Activated T-helper 9 cell treated with anti-CD3 and anti-CD28 coated beads, Interleukin-2, amount 50 U/mL, for 16 hours (primary cell): ENCODE data around the gene IGHMBP2.
"Not testable (repeated sequence)": the region's sequence is repeated elsewhere in the genome, so short reads cannot be mapped to it uniquely, and the experiment has no call there.

Experiments
- DNase-seq: peaks from one replicate; pipeline ENCODE4 v3.0.0-alpha.2; 2020; ENCODE audit warnings: low read depth

IGHMBP2 gene

DNA sequence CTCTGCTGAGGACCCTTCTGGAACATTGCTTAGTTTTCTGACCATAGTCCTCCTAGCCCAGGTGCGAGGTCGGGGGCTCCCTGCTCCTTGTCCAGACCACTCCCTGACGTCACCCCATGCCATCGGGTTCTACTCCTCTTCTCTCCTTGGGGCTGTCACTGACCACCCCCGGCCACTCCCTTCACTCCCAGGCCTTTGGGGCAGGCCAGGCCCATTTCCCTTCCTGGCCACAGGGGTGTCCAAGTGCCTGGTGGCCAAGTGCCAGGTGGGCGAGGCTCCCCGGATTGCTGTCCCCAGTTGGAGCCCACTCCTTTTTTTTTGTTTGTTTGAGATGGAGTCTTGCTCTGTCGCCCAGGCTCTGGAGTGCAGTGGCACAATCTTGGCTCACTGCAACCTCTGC is 57.6 kb downstream of the IGHMBP2 start:
- no peak for DNase-seq

DNA sequence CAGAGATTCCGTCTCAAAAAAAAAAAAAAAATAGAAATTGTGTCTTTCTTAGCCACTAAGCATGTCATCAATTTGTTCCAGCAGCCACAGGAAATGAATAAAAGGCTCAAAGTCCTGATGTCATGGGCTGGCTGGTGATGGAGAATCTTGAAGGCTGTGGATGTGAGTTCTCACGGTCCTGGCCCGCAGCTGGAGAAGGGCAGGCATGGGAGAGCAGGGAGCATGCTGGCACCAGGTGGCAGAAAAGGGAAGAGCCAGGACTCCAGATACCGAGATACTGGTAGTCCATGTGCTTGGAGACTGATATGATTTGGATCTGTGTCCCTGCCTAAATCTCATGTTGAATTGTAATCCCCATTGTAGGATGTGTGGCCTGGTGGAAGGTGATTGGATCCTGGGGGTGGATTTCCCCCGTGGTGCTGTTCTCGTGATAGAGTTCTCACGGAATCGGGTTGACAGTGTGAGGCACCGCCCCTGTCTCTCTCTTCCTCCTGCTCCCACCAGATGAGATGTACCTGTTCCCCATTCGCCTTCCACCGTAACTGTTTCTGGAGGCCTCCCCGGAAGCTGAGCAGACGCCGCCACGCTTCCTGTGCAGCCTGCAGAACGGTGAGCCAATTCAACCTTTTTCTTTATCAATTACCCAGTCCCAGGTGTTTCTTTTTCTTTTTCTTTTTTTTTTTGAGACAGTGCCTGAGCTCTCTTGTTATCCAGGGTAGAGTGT is 59.0 kb downstream of the IGHMBP2 start:
- DNase-seq, result no peak

DNA sequence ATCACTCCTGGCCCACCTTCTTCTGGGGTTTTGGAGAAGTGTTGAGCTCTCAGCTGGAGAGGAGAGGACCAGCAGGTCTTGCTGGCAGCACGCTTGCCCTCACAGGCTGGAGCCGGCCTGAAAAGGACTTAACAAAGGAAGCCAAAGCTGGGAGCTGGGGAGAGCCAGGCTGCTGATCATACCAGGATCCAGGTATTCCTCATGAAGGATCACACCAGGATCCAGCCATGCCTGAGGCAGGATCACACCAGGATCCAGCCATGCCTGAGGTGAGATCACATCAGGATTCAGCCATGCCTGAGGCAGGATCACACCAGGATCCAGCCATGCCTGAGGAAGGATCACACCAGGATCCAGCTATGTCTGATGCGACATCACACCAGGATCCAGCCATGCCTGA is 60.1 kb downstream of the IGHMBP2 start:
- DNase-seq, result no peak

DNA sequence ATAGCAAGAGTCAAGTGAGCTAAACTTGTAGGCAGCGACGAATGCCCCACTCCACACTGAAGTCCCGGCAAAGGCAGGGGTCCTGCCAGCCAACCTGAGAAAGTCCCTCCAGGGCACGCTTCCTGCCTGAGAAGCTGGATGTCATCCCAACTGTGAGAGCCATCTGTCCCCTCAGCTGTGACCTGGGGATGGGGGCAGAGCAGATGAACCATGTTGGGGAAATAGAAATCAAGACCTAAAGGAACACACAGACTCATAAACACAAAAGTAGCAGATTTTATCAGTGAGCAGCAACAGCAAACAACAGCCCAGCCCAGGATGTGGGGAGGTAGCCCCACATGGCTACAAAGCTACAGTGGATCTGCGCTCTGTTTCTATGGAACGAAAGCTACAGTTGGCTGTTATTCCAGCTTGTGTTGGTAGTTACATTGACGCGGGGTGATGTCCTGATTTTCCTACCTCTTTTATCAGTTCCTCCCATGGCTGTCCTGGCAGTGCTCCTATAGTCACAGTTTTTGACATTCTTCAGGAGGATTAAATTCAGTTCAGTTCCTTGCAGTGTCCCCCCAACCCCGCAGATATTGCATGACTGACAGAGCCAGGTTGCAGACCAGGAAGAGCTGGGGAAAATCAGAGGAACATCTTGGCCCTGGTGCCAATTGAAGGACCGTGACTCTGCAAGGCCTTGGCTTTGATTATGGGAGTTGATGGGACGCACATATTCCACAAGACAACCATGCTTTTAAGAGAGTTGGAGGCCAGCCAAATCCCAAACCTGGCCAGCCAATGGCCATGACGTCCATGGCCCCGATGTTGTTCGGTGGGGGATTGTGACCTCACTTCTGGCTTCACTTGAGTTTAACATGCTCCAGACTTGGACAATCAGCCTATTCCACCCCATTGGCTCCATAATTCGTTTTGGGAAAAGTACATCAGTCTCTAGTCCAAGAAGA is 62.5 kb downstream of the IGHMBP2 start:
- DNase-seq, result no peak

DNA sequence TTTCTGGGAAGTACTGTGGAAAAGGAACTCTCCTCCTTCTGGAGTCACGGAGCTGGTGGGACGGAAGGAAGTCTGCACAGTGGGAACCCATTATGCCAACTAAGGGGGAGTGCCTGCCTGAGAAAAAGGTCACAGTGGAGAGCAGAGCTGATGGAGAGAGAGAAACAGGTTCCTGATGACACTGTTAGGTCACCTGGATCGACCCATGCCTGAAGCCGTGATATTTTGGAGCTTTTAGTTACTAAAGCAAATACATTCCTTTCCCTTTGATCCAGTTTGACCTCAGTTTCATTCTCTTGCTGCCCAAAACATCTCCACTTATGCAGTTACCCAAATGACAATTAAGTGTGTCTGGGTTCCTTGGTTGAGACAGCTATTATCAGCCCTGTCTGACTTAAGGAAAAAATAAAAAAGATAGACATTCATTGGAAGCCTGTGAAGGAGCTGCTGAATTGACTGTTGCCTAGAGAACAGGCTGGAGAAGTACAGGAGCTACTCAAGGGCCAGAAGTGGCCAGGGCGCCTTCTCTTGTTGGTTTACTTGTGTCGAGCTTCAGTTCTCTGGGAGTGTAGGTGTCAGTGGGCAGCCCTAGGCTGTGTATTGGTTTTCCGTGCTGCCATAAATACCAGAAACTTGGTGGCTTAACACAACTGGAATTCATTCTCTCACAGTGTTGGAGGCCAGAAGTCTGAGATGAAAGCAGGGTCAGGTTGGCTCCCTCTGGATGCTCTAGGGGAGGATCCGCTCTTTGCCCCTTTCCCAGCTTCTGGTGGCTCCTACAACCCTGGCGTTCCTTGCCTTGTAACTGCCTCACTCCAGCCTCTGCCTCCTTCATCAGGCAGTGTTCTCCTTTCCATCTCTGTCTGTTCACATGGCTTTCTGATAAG is 63.4 kb downstream of the IGHMBP2 start:
- no peak for DNase-seq

DNA sequence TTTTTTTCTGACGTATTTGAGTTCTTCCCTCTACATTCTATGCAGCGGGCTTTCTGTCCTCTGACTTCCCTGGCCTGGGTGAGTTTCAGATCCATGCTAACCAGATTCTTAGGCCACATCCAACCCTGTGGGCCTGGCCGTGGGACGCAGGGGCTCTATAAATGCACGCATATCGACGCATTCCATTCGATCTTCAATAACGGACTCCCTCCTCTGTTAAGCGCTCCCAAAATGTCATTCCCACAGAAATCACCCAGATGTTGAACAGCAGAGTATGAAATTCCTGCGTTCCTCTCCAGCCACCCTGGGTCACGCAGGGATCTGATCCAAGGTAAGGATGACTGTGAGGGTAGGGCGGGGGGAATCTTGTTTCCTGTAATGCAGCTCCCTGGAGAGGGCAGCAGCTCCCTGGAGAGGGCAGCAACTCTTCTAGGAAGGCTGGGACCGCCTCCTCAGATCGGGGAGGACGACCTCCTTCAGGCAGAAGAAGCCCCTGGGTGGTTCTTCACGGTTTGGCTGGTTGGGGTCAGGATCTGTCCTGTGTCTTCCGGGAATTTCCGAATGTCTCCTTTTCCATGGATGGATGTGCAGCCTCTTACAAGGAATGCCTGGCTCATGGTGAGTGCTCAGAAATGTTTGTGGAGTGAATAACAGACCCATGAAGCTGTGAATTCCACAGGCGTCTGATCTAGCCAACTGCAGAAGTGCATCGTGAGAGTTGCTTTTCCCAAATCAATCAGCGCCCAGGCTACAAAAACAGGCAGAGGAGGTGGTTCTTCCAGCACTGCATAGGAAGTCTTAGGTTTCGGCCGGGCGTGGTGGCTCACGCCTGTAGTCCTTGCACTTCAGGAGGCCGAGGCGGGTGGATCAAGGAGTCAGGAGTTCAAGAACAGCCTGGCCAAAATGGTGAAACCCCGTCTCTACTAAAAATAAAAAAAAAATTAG is 64.9 kb downstream of the IGHMBP2 start:
- DNase-seq, result no peak

DNA sequence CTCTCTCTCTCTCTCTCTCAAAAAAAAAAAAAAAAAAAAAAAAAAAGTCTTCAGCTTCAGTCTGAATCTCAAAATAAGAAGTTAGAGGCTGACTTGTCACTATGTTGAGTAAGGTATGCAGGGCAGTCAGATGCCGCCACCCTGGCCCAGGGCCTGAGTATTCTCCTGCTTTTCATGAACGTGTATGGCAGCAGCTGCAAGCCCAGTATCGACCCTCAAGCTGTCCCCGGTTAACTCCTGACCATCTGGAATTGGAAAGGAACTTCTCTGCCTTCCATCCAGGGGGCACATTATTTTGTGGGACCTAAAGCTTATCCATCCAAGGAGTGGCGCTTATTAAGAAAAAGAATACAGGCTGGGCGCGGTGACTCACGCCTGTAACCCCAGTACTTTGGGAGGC is 65.7 kb downstream of the IGHMBP2 start:
- DNase-seq, result no peak

DNA sequence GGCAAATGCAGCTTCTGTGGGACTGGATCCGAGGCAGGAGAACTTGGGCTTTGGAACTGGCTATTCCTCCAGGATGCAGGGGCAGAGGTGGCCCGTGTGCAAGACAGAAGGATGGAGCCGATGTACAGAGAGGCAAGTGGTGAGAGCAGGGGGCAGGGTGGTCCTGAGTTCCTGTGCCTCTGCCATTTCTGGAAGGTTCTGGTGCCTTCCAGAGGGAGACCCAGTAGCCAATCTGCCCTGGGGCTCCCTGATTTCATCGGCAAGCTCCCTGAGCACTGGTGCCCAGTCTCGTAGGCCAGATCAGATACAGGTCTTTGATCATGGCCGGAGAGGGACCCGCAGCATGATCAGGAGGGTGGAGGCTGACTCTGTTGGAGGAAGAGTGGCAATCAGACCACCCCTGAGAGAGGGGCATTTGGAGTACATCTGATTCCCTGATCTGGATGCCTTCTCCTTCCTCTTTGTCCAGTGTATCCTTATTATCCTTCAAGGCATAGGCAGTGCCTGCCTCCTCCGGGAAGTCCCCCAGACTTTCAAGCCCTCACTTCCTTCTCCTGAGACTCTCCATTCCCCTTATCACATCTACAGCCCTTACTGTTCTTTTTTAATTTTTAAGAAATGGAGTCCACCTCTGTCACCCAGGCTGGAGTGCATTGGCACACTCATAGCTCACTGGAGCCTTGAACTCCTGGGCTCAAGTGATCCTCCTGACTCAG is 67.4 kb downstream of the IGHMBP2 start:
- no peak for DNase-seq

DNA sequence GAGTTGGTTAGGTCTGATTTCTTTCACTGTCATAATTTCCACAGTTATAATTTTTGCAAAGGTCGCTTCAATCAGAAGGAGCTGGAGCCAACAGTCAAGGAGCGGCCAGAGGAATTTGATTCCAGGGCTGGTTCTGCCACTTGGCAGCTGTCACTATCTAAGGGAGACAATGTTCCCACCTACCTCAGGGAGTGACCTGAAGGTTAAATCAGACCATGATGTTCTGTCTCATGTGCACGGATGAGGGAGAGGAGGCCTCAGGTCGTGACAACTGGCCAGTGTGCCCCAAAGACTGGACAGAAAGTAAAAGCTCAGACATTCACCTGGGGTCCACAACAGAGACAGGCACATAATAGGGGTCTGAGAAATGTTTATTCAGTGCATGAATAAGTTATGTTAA is 69.5 kb downstream of the IGHMBP2 start:
- no peak for DNase-seq

DNA sequence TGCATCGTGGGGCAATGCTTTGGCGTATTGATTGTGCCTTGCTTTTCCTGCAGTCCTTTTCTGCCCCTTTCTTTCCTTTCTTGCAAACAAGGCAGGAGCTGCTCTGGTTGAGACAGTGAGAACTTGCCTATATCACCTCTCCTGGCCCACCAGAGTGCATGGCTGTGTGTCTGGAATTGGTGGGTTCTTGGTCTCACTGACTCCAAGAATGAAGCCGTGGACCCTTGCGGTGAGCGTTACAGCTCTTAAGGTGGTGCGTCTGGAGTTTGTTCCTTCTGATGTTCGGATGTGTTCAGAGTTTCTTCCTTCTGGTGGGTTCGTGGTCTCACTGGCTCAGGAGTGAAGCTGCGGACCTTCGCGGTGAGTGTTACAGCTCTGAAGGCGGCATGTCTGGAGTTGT is 70.0 kb downstream of the IGHMBP2 start:
- DNase-seq, result not testable (repeated sequence)

DNA sequence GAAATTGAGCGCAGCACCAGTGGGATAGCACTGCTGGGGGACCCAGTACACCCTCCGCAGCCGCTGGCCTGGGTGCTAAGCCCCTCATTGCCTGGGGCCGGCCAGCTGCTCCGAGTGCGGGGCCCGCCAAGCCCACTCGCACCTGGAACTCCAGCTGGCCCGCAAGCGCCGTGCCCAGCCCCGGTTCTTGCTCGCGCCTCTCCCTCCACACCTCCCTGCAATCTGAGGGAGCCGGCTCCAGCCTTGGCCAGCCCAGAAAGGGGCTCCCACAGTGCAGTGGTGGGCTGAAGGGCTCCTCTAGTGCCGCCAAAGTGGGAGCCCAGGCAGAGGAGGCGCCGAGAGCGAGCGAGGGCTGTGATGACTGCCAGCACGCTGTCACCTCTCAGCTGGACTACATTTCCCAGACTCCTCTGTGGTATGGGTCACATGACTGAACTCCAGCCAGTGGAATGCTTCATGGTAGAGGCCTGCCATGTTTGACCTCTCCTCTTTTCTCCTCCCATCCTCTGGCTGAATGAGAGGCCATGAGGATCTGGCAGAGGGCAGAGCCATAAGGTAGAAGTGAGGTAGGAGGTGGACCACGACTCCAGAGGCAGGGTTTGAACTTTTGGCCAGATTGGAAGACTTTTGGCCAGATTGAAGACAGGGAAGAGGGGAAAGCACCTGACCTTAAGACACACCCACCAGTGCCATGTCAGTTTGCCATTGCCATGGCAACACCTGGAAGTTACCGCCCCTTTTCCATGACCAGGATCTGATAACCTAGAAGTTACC is 70.9 kb downstream of the IGHMBP2 start:
- no peak for DNase-seq

DNA sequence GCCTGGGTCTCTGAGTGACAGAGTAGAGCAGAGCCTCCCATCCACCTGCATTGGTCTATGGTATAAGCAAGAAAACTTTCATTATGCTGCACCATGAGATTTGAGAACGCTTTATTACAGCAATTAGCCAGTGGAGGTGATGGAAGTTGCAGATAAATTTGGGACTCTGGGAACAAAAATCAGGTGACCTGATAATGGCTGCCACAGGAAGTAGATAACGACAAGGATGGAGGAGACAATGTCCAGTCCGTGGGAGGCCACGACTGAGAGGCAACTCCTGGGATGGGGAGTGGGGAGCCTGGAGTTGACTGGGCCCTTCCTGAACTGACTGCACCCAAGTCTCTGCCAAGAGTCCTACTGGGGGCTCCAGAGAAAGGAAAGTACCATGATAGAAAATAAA is 72.4 kb downstream of the IGHMBP2 start:
- no peak for DNase-seq

DNA sequence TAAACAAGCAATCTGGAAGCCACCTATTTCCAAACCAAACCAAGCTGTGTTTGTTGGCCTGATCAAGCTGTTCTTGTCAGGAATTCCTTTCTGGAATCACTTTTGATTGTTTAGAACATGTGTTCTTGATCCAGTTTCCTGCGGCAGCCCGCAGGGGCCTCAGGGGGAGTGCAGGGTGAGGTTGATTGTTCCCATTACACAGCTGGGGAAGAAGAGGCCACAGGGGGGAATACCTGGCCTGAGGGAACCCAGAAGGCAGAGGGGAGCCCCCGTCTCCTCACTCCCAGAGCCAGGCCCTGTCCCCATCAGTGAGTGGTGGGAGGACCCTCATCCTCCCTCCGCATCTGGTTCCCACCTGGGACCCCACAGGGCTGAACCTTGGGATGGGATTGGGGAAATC is 72.9 kb downstream of the IGHMBP2 start:
- no peak for DNase-seq

DNA sequence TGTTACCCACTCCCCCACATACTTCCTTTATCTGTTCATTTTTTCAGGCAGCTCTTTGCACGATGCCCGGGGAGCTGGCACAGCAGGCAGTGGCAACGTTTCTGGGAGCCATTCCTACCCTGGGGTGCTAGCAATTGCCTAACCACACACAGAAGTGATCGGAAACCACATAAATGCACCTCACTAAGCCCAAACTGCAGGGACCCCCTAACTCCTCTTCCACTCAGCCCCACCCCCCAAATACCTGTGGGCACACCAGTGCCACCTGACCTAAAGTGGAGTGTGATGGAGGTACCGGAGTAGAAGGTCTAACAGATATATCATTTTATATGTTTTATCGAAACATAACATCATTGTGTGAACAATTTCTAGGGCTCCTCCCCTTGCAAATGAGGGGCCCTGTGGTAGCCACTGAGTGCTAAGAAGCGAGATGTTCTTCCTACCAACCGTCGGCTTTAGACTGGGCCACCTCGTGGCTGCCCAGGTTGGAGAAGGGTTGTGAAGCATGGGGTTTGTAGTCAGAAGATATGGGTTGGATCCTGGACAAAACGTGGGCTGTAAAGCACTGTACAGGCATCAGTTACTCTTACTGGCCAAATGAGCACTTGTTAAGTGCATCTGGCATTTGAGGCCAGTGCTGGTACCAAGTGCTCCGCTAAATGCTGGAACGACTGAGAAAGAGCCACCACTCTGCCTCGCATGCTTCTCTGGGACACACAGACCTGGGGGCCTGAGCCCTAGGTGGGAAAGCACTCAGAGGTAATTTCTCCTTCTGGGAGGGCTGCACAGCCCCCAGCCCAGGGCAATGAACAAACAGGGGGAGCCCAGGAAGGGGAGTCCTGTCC is 74.3 kb downstream of the IGHMBP2 start:
- DNase-seq, result no peak

DNA sequence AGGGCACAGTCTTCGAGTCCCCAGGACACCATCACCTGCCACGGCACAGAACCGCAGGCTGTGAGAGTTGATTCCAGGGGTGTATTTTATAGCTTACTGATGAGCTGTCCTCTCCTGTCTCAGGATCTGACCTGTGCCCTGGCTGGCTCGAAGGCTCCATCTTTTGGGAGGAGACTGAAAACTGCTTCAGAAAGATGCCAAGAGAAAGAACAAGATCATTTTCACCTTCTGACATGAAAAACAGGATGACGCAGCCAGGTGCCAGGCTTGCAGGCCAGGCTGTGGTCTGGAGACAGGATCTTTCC is 74.9 kb downstream of the IGHMBP2 start:
- no peak for DNase-seq

DNA sequence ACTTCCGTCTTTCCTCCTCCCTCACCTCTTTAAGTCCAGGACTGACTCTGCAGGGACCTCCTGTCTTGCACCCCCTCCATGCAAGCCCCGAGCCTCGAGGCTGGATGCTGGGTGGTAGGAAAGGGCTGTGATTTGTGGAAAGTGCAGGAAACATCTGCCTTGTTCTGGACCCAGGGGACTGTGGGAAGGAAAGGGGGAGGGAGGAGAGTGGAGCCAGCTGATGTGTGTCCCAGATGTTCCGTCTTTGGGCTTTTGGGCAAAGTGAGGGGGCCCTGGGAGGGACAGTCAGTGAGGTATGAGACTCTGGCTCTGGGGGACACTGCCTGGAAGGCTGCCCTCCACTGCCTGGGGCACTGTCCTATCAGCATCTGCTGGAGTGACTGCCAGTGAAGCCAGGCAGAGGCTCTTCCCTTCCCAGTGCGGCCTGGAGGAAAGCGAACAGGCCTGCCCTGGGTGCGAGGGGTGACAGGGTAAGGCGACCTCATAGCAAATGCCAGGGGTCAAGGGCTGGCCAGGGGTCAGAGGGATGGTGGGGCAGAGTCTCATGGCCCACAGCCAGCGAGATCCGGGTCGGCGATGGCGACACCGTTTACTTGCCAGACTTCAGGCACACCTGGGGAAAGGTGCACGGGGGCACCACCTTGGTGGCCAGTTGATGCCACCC is 75.4 kb downstream of the IGHMBP2 start:
- no peak for DNase-seq

DNA sequence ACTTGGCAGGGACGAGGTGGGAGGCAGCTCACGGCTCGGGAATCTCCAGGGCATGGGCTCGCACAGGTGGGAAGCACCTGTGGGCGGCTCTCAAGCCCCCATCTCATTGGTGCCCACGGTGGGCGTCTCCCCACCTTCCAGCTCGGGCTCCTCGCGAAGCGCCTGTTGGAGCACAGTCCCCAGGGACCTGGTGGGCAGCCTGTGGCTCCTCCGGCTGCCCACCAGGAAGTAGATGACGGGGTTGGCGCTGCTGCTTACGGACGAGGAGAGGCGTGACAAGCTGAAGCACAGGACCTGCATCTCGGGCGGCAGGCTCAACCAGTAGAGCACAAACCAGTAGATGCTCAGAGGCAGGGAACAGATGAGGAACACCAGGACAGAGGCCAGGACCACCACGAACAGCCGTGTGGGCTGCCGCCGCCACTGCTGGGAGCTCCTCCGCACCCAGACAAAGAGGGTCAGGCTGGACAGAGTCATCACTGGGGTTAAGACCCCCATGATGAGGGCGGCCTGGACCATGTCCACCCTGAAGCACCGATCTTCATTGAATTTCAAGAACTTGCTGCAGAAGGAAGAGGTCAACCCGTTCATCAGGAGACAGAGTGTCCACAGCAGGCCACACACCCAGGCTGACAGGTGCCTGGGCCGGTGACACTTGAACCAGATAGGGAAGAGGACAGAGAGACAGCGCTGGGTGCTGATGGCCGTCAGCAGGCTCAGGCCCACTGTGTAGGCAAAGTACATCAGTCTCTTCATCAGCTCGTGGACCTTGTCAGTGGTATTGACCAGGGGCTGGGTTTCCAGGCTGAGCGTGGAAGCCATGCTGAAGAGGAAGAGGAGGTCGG is 76.5 kb downstream of the IGHMBP2 start:
- DNase-seq, result no peak

DNA sequence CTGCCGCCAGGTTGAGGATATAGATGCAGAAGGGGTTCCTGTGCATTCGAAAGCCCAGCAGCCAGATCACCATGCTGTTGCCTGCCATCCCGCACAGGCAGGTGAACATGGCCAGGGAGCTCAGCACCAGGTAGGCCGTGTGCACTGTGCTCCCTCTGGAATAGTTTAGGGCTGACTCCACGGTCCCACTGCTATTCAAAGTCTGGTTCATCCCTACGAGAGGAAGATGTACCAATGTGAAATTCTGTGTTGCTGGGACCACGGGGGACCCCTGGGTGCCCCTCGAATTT is 77.0 kb downstream of the IGHMBP2 start, which contains the start of gene MRGPRD:
MRGPRD (minus strand) TSS at position 211 of the 290 bp plus-strand sequence; CDS start at position 211, 0 bp downstream.
- no peak for DNase-seq
